ENCODE measurements around the gene PAX7.

- no peak for TF ChIP-seq CTCF (IDR thresholded peaks at IDR 0.05)
- no peak for TF ChIP-seq EP300 (IDR thresholded peaks at IDR 0.05)
- TF ChIP-seq POLR2A (IDR thresholded peaks at IDR 0.05; ENCODE audit: low read depth) = no peak
Observed at GRCh38 chr1:18751425-18751824, 120.8 kb downstream of the PAX7 start.
